Epithelial cell of umbilical artery (primary cell): ENCODE measurements around the gene PATE4. TPM values are rescaled to one million over a fixed set of nuclear protein-coding genes. Genes with fewer than 3 reads are reported as not detected.

Source experiments
- total RNA-seq: library from RNA; depleted of rRNA; stranded (reverse); fragments of >200 nt; gene quantifications from 2 replicates; pipeline ENCODE4 v1.2.3, GENCODE V29; 2014

PATE4 gene
- total RNA-seq = not detected in 2 replicates

DNA sequence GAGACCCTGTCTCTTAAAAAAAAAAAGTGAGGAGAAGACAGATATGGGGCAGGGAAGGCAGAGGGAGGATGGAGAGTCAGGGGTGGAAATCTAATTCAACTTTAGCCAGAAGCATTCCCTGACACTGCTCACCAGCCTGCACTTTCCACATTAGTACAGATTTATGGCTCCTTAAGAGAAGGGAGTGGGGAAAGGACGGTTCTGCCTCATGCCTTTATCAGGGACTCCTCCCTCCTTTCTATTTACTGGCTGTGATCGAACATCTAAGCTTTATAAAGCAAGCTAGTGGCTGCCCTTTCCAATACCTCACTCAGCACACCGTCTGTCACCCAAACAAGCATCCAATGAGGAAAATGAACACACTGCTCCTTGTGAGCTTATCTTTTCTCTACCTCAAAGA is at the start of gene PATE4:
TSS of gene PATE4 (plus strand) at position 301 of the 400 bp plus-strand sequence. CDS start at position 345, 44 bp downstream.

GRCh38 chr11:125787827-125788226 is 45.3 kb upstream of the PATE4 start, which contains the start of gene PATE3:
PATE3 (plus strand) TSS chr11:125788127; CDS start chr11:125788152, 25 bp downstream.

DNA sequence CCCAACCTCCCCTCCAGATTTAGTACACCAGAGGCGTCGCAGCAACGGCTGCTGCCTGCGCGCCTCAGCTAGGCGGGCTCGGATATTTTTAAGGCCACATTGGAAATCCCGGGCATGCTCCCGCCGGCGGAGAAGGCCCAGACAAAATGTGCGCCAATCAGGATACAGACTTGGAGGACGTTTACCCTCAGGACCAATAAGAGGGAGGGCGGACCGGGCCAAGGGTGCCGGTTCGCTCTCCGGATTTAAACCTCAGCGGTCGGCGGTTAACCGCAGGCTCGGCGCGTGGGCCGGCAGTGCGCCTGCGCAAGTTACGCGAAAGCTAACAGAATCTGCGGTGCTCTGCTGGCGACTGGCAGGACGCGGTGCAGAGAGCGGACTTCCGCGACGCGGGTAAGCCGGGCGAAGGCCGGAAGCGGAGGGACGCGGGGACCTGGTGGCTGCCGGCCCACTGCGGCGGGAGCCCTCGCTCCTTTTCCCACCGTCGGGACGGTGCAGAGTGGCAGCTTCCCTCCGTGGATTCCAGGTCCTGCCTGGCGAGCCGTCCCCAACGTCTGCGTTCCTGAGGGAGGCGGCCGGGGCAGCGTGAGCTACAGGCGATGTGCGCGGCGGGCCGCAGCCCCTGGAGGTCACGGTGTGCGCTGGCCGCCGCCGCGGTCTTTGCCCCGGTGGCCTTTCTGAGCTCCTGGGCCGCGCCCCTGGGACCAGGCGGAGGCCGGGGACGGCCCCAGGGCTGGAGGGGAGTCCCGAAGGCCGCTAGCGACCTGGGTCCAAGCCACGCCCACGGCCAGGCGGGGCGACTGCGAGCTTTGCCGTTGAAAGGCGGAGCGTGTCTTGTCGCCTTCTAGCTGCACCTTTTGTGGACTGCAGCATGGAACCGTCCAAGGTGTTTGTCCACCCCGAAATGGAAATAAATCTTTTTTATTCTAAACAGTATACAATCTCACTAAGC is 54.5 kb downstream of the PATE4 start, which contains the start of gene HYLS1:
TSS of gene HYLS1 (plus strand) at position 296 of the 952 bp plus-strand sequence. CDS start 11,701 bp downstream, outside the sequence.

Other genes starting within 250 kb of the PATE4 start
- gene STT3A, start 240.5 kb upstream of the PATE4 start, total RNA-seq = 165 and 235 TPM in 2 replicates
- 34.4 and 39.2 TPM in 2 replicates for gene CHEK1, start 208.2 kb upstream of the PATE4 start, total RNA-seq
- gene ACRV1, start 152.5 kb upstream of the PATE4 start, total RNA-seq = not detected in 2 replicates
- gene PATE1, start 87.0 kb upstream of the PATE4 start, total RNA-seq = not detected in 2 replicates
- gene PATE2, start 54.5 kb upstream of the PATE4 start, total RNA-seq = 0.32 TPM in 1 of 2 replicates, not detected in the other
- gene PATE3, start 45.2 kb upstream of the PATE4 start, total RNA-seq = not detected in 2 replicates
- 9.7 and 10.2 TPM in 2 replicates for gene HYLS1, start 54.4 kb downstream of the PATE4 start, total RNA-seq
- 11.4 and 12.2 TPM in 2 replicates for gene PUS3, start 69.9 kb downstream of the PATE4 start, total RNA-seq
- gene DDX25, start 71.2 kb downstream of the PATE4 start, total RNA-seq = not detected in 2 replicates
- not detected in 2 replicates for gene VSIG10L2, start 112.7 kb downstream of the PATE4 start, total RNA-seq
- gene CDON, start 229.6 kb downstream of the PATE4 start, total RNA-seq = 1.9 and 2.6 TPM in 2 replicates